ENCODE measurements around the gene RBBP6. TPM values are rescaled to one million over a fixed set of nuclear protein-coding genes. Genes with fewer than 3 reads are reported as not detected.

The RBBP6 gene
- total RNA-seq, 1 experiment from 2014 or later: 54.8 TPM

- no peak overlapping the region for H3K18ac ChIP-seq (ENCODE audit: insufficient read length, low read depth, low read length)
- Mint-ChIP-seq H3K4me3 (no peak overlapping the region), H3K9me3 (no peaks in the 10 kb centered on the region), H3K27me3 (ENCODE audit: low read depth) (peaks cover 3% of the 10 kb centered on the region), H3K27ac (no peak overlapping the region), H3K36me3 (ENCODE audit: insufficient read depth in 1 of 3, low read depth in 3 of 3) (no peaks in the 10 kb centered on the region), H3K4me1 (peaks cover 0 to 4% of the 10 kb centered on the region in 2 experiments; a peak in 1 of 4 replicates)
- no peak overlapping the region for H3K27ac ChIP-seq (ENCODE audit: insufficient read length, low read depth, low read length)
- H3K79me2 ChIP-seq (ENCODE audit: insufficient read depth, low read length): no peaks in the 10 kb centered on the region
- no peak overlapping the region for H3K23ac ChIP-seq (ENCODE audit: insufficient read length, low read depth, low read length)
- H2AFZ ChIP-seq (ENCODE audit: low read length): no peak overlapping the region
- no peaks in the 10 kb centered on the region for H3K9me3 ChIP-seq (ENCODE audit: control insufficient read depth, low read depth, low read length)
- H2BK12ac ChIP-seq (ENCODE audit: insufficient read length, low read depth, low read length): no peak overlapping the region
- no peak overlapping the region for H3K4me2 ChIP-seq (ENCODE audit: insufficient read depth, insufficient read length, low read length)
- no peaks in the 10 kb centered on the region for H3K4me1 ChIP-seq (ENCODE audit: insufficient read depth, low read length)
- no peaks in the 10 kb centered on the region for H3K79me1 ChIP-seq (ENCODE audit: insufficient read depth, low read depth, low read length, poor library complexity, severe bottlenecking)
- H4K5ac ChIP-seq (ENCODE audit: insufficient read length, low read depth, low read length): no peak overlapping the region
- H3K23me2 ChIP-seq (ENCODE audit: insufficient read length, low read depth, low read length, poor library complexity, severe bottlenecking): no peaks in the 10 kb centered on the region
- DNase-seq: peak; percentile 4
- H3K56ac ChIP-seq (ENCODE audit: insufficient read length, low read depth, low read length): no peak overlapping the region
- H3K14ac ChIP-seq (ENCODE audit: insufficient read depth, low read length): no peak overlapping the region
- no peak overlapping the region for H4K91ac ChIP-seq (ENCODE audit: insufficient read length, low read depth, low read length)
- H2BK20ac ChIP-seq (ENCODE audit: low read depth, low read length, poor library complexity, severe bottlenecking): no peak overlapping the region
- H4K20me1 ChIP-seq (ENCODE audit: control insufficient read depth, insufficient read depth, insufficient read length): no peaks in the 10 kb centered on the region
- H3K4ac ChIP-seq (ENCODE audit: low read depth, low read length): no peak overlapping the region
- H3K27me3 ChIP-seq (ENCODE audit: insufficient read depth, low read length): no peaks in the 10 kb centered on the region
- H2BK5ac ChIP-seq (ENCODE audit: insufficient read length, low read length): no peak overlapping the region
- WGBS (ENCODE audit: extremely low coverage, insufficient read length, low lambda C conversion rate): no CpG with 5 or more reads among the region's 7 CpGs
- H3K9ac ChIP-seq (ENCODE audit: extremely low read depth, insufficient read length, low read length): no peak overlapping the region
- no peak overlapping the region for H2AK5ac ChIP-seq (ENCODE audit: insufficient read length, low read length)
- no peak overlapping the region for H2BK15ac ChIP-seq (ENCODE audit: low read depth, low read length)
- H2BK120ac ChIP-seq (ENCODE audit: low read depth, low read length, poor library complexity, severe bottlenecking): no peak overlapping the region
- H3T11ph ChIP-seq (ENCODE audit: low read length): no peak overlapping the region
- no peak overlapping the region for H4K8ac ChIP-seq (replicated peaks; ENCODE audit: insufficient read length, low read depth, low read length)
- no peak for TF ChIP-seq CTCF (conservative IDR thresholded peaks at IDR 0.05)
Measured at GRCh38 chr16:24525970-24526559, 13.3 kb upstream of the RBBP6 start.

Data from H9 (cell line).